ENCODE measurements around the gene RABAC1.

- TF ChIP-seq CTCF (conservative IDR thresholded peaks at IDR 0.05; ENCODE audit: low read depth, low read length) (no peak), MAZ (IDR thresholded peaks at IDR 0.05; ENCODE audit: borderline replicate concordance, low read depth, low read length) (no peak), POLR2A (IDR thresholded peaks at IDR 0.05; ENCODE audit: low read depth, low read length) (no peak), RFX5 (IDR thresholded peaks at IDR 0.05; ENCODE audit: low read depth, low read length) (no peak), CEBPB (IDR thresholded peaks at IDR 0.05; ENCODE audit: low read depth, low read length) (no peak), SMC3 (IDR thresholded peaks at IDR 0.05; ENCODE audit: low read depth, low read length) (no peak), USF2 (IDR thresholded peaks at IDR 0.05; ENCODE audit: low read depth, low read length) (no peak), MAFK (IDR thresholded peaks at IDR 0.05; ENCODE audit: low read depth, low read length) (no peak)
Observed at GRCh38 chr19:41912899-41913537, 46.1 kb downstream of the RABAC1 start.

Measured in IMR-90 (cell line).